Measurements from ENCODE around the gene TENT4A.

Gene TENT4A

GRCh38 chr5:6734243-6734700 lies 21.0 kb downstream of the TENT4A start:
- no peak for DNase-seq

- no peak for DNase-seq
These were observed 21.5 kb downstream of the TENT4A start for GRCh38 chr5:6734781-6735180.

DNA sequence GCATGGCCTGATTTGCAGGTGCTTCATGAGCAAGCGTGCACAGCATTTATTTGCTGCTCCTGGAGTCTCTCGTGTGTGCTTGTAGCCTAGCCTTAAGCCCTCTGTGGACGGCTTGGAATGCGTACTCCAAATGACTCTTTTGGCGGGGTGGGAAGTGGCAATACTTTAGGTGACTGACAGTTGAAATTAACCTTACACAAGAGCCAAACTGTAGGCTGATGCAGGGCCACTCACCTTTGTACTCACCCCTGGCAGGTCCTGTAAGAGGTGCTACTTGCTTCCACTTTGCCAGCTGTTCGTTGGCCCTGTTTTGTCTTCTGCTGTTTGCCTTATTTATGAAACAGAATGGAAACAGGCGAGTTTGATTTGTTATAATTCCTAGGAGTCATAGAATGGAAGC lies 22.9 kb downstream of the TENT4A start:
- no peak for DNase-seq

DNA sequence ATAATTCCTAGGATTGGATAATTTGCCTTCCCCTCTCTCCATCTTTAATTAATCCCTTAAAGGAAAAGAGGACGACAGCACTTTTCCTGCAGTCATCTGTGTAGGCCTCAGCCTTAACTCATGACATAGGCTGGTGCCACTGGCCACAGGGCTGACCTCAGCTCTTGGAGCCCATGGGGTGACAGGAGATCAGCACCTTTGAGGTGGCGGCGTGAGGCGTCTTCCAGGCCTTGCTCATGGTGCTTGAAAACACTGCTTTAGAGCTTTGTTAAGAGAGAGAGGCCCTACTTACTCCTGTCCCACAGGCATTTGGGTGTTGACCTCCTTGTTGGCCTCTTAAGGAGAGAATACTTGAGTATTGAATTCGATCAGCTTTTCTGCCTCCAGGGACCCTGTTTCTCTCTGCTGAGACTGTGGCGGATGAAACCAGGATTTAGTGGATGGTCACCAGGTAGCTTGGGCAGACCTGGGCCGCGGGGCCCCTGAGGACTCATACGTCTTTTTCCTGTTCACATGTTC lies 23.4 kb downstream of the TENT4A start:
- DNase-seq = no peak

GRCh38 chr5:6737043-6737941 lies 24.1 kb downstream of the TENT4A start:
- no peak for DNase-seq

DNA sequence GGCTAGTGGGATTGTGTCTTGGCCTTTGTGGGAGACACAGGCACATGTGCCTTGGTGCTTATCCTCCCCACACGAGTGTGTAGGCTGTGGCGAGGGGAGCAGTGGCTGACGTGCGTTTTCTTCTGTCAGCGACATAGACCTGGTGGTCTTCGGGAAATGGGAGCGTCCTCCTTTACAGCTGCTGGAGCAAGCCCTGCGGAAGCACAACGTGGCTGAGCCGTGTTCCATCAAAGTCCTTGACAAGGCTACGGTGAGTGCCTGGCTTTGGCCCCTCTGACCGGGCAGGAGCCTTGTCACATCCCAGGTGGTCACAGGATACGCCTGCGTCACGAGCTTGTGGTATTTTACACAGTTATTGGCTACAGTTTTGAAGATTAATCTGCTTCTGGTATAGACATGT lies 26.4 kb downstream of the TENT4A start:
- no peak for DNase-seq

DNA sequence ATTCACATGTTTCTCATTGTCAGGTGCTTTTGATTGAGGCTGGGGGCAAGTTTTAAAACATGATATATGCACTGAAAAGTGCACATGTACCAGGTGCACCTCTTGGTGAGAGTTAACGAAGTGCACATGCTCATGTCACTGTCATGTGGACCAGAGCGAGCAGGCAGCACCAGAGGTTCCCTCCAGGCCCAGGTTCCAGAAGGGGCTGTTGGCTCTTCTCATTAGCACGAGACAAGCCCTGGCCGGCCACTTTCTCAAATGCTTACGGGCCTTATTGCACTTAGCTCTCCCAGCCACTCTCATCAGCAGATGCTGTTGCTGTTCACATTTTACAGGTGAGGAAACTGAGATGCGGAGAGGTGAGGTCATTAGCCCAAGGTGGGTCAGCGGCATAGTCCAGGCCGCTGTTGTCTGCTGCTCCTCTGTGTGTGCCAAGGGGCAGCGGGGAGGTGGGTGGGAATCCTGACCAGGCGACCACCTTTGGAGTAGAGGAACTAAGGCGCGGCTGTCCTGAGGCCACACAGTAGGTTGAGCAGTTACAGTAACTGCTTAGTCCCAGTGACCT lies 27.4 kb downstream of the TENT4A start:
- DNase-seq = no peak

DNA sequence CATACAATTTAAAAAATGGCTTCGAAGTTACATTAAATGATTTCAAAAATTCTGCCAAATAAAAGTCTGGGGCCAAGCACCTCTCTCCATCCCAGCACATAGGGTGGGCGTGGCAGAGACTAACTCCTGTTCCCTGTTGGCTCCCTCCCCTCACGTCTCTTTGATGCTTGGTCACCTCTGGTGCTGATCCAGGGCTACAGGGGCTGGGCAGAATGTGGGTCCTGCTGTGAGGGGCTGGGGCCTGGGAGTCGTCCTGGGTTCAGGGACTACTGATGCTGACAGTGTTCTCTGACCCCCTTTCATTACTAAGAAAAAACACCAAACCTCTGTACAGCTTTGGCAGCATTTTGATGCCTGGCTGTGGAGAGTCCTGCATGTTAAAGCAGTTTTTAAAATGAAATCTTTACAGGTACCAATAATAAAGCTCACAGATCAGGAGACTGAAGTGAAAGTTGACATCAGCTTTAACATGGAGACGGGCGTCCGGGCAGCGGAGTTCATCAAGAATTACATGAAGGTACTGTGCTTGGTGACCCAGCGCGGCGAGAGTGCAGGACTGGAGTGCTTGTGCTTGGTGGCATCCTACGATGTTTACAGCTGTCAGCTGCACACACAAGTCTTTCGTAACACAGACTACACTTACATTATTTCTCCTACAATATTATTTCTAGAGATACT lies 29.0 kb downstream of the TENT4A start:
- no peak for DNase-seq

DNA sequence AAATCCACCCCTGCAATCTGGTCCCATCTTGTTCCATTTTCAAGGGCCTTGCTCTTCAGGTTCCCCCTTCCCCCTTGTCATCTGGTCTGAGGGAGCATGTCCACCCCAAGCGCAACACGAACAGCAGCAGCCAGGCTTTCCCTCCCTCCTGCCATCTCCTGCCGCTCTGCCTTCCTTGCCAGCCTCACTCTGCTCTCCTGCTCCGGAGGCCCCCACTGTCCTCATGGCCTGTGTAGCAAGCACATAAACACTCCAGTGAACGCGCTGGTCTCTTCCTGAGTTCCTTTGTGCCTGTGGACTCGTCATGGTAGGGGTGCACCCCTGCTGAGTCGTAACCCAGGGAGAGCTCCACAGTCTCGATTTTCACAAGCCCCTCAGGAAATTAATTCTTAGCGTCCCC lies 29.9 kb downstream of the TENT4A start:
- no peak for DNase-seq

- DNase-seq = no peak
These were observed 31.8 kb downstream of the TENT4A start for GRCh38 chr5:6744841-6745705.

- DNase-seq = peak; percentile 64
These were observed 32.5 kb downstream of the TENT4A start for GRCh38 chr5:6745706-6746222.

- DNase-seq = no peak
These were observed 33.0 kb downstream of the TENT4A start for GRCh38 chr5:6746244-6746643.

GRCh38 chr5:6747103-6747502 lies 33.9 kb downstream of the TENT4A start:
- no peak for DNase-seq

DNA sequence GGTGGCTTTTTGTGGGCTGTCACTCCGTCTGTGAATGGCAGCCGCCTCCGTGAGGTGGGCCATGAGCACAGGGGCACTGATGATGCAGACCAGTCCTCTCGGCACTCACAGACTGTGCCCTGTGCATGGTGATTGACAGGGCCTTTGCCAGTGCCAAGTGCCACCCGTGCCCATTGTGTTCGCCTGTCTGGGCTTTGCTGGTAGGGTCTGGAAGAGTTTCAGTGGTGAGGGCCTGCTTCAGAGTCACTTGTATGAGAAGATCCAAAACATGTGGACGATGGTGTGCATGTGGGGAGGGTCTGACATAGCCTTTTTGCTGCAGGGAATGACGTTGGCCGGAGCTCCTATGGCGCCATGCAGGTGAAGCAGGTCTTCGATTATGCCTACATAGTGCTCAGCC lies 34.9 kb downstream of the TENT4A start:
- no peak for DNase-seq

- no peak for DNase-seq
These were observed 35.9 kb downstream of the TENT4A start for GRCh38 chr5:6749026-6749716.

GRCh38 chr5:6750142-6750840 lies 37.1 kb downstream of the TENT4A start:
- no peak for DNase-seq

GRCh38 chr5:6750951-6751685 lies 37.9 kb downstream of the TENT4A start:
- DNase-seq = no peak

- no peak for DNase-seq
These were observed 39.0 kb downstream of the TENT4A start for GRCh38 chr5:6752236-6752635.

DNA sequence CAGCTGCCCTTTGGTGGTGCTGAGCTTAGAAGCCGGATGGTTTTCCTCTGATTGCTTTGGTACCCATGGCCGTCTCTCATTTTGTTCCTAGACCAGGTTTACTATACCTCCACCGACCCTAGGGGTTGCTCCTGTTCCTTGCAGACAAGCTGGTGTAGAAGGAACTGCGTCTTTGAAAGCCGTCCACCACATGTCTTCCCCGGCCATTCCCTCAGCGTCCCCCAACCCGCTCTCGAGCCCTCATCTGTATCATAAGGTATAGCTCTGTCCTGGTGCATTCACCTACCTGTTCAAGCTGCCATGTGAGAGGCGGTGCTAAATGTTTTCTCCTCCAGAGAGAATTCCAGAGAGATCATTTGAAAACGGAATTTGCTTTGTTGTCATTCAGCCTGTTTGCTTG lies 39.5 kb downstream of the TENT4A start:
- no peak for DNase-seq

GRCh38 chr5:6753851-6754250 lies 40.6 kb downstream of the TENT4A start:
- no peak for DNase-seq
